Stimulated activated CD8-positive, alpha-beta memory T cell treated with anti-CD3 and anti-CD28 coated beads, Interleukin-12 subunit alpha, Interleukin-12 subunit beta, amount 100 ng/mL, for 4 hours (primary cell): Measurements from ENCODE around the gene NME2.
A peak's percentile ranks its signal among the peaks of the same experiment; 100 is the strongest.
"Not testable (repeated sequence)": the region's sequence is repeated elsewhere in the genome, so short reads cannot be mapped to it uniquely, and the experiment has no call there.

Experiments
- DNase-seq: peaks from one replicate; pipeline ENCODE4 v3.0.0-alpha.2; 2020; ENCODE audit warnings: low read depth

The NME2 gene

GRCh38 chr17:51166198-51166986 lies at the start of gene NME2:
TSS of gene NME2 (plus strand) at chr17:51166411. CDS start at chr17:51166831, 420 bp downstream.
- peak; percentile 66 for DNase-seq

- DNase-seq: no peak
Measured at GRCh38 chr17:51118330-51119195, 47.6 kb upstream of the NME2 start.

- DNase-seq: peak; percentile 17
Measured at GRCh38 chr17:51119415-51120356, 46.5 kb upstream of the NME2 start.

- no peak for DNase-seq
Measured at GRCh38 chr17:51120357-51120738, 45.9 kb upstream of the NME2 start.

GRCh38 chr17:51120739-51121619 lies 45.2 kb upstream of the NME2 start, which contains the start of gene SPAG9:
TSS of gene SPAG9 (minus strand) at chr17:51120868. CDS start at chr17:51120656, 212 bp downstream.
- DNase-seq: peak; percentile 85

GRCh38 chr17:51121620-51122472 lies 44.4 kb upstream of the NME2 start:
- DNase-seq: peak; percentile 79

- DNase-seq: not testable (repeated sequence)
Measured at GRCh38 chr17:51122473-51123115, 43.6 kb upstream of the NME2 start.

GRCh38 chr17:51124640-51125503 lies 41.3 kb upstream of the NME2 start:
- no peak for DNase-seq

- no peak for DNase-seq
Measured at GRCh38 chr17:51128076-51128475, 38.1 kb upstream of the NME2 start.

- DNase-seq: no peak
Measured at GRCh38 chr17:51132964-51133319, 33.3 kb upstream of the NME2 start.

GRCh38 chr17:51133365-51133764 lies 32.8 kb upstream of the NME2 start:
- DNase-seq: no peak

GRCh38 chr17:51135956-51136355 lies 30.3 kb upstream of the NME2 start:
- DNase-seq: no peak

- no peak for DNase-seq
Measured at GRCh38 chr17:51142597-51142996, 23.6 kb upstream of the NME2 start.

GRCh38 chr17:51144266-51145022 lies 21.8 kb upstream of the NME2 start:
- DNase-seq: no peak

- no peak for DNase-seq
Measured at GRCh38 chr17:51147650-51148049, 18.6 kb upstream of the NME2 start.

GRCh38 chr17:51149163-51149562 lies 17.0 kb upstream of the NME2 start:
- DNase-seq: no peak

- DNase-seq: no peak
Measured at GRCh38 chr17:51150932-51151331, 15.3 kb upstream of the NME2 start.

- DNase-seq: no peak
Measured at GRCh38 chr17:51152766-51153209, 13.4 kb upstream of the NME2 start.
